LNCAP (cell line): ENCODE measurements around the gene CERS3.

Source experiments
- CTCF ChIP-seq: fragments of 450-650 bp; IDR thresholded peaks from 2 replicates; pipeline ENCODE4 v1.5.1; 2017; ENCODE audit warnings: mild to moderate bottlenecking

Gene CERS3

GRCh38 chr15:100493213-100493612, 35.5 kb downstream of the CERS3 start:
- no peak for TF ChIP-seq CTCF

GRCh38 chr15:100484443-100484842, 44.3 kb downstream of the CERS3 start:
- TF ChIP-seq CTCF, result no peak

- no peak for TF ChIP-seq CTCF
Observed at GRCh38 chr15:100483370-100483769, 45.4 kb downstream of the CERS3 start.

GRCh38 chr15:100476805-100477204, 51.9 kb downstream of the CERS3 start:
- no peak for TF ChIP-seq CTCF

- no peak for TF ChIP-seq CTCF
Observed at GRCh38 chr15:100472736-100473135, 56.0 kb downstream of the CERS3 start.

- TF ChIP-seq CTCF, result no peak
Observed at GRCh38 chr15:100471933-100472332, 56.8 kb downstream of the CERS3 start.

GRCh38 chr15:100468285-100468684, 60.5 kb downstream of the CERS3 start:
- no peak for TF ChIP-seq CTCF

- no peak for TF ChIP-seq CTCF
Observed at GRCh38 chr15:100466073-100466472, 62.7 kb downstream of the CERS3 start.
